NCI-H2107 treated with DMSO at 0.1 percent for 48 hours (cell line): ENCODE measurements around the gene FRMD6.
"Not testable (repeated sequence)": the region's sequence is repeated elsewhere in the genome, so short reads cannot be mapped to it uniquely, and the experiment has no call there.

Experiments used
- DNase-seq: peaks from one replicate; lab custom pipeline; 2025; ENCODE audit not compliant: unreplicated experiment; lab: John Stamatoyannopoulos, UW

The FRMD6 gene

DNA sequence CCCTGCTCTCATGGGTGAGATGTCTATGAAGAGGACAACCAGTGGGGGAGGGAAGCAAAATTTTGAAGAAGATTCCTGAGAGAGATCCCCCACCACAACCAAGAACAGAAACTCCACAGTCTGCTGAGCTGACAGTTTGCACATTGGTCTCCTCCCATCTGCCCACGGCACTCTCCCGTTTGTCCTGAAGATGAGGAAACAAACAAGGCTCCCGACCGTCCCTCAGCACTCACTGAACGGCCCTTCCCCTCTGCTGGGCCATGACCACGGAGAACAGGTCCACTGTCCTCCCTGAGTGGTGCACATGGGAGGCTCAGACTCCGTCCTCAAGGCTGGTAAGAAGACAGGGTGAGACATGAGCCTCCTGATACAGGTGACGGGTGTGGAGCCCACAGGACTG lies 114.9 kb downstream of the FRMD6 start:
- not testable (repeated sequence) for DNase-seq

DNA sequence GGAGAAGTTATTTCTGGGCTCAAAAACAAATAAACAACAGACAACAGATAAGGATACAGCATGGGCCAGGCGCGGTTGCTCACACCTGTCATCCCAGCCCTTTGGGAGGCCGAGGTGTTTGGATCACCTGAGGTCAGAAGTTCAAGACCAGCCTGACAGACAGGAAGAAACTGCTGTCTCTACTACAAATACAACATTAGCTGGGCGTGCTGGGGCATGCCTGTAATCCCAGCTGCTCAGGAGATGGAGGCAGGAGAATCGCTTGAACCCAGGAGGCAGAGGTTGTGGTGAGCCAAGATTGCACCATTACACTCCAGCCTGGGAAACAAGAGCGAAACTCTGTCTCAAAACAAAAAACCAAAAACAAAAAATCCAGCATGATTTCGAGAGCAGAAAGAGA lies 117.6 kb downstream of the FRMD6 start:
- not testable (repeated sequence) for DNase-seq

DNA sequence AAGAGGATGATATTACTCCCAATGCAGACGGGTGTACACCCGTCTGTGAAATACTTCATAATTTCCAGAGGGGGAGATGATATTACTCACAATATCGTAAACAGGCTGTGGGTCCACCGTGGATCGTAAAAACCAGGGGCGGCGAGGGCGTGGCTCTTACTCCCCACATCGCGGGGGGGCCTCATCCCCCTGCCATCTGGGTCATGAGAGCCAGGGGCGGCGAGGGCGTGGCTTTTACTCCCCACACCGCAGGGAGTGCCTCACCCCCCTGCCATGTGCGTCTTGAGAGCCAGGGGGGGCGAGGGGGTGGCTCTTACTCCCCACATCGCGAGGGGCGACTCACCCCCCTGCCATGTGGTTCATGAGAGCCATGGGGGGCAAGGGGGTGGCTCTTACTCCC lies 122.5 kb downstream of the FRMD6 start:
- DNase-seq: no peak

DNA sequence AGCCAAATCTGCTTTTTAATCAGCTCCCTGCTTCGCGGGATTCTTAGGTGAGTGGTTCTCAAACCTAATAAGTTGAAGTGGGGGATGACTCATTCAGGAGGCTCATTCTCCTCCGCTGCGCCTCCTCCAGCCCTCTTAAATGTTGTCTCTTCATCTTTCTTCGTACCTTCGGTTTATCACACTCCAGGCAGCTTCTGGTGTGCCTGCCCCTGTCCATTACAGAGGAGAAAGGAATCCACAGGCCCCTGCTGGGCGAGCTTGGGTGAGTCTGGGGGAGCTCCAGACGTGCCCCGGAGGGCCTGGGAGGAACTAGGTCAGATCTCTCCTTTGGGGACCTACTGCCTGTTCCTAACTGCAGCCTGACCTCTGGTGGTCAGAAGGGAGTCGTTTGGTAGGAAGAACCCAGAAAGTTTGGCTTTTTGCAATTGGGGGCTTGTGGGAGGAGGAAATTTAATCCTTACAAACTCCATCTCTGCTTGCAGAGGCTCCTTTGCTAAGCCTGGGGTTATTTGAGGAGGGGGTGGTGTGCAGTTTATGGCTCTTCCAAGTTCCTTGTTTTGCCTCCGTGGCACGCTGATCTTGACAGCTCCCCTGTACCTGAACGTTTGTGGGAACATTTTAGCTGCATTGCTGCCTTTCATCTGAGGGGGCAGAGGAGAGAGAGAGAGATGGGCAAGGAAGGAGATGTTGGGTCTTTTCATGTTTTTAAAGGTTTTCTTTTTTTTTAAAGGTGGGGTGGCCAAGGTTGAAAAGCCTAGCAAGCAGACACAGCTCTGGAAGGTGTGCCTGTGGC lies 124.6 kb downstream of the FRMD6 start:
- peak; percentile 31 for DNase-seq

DNA sequence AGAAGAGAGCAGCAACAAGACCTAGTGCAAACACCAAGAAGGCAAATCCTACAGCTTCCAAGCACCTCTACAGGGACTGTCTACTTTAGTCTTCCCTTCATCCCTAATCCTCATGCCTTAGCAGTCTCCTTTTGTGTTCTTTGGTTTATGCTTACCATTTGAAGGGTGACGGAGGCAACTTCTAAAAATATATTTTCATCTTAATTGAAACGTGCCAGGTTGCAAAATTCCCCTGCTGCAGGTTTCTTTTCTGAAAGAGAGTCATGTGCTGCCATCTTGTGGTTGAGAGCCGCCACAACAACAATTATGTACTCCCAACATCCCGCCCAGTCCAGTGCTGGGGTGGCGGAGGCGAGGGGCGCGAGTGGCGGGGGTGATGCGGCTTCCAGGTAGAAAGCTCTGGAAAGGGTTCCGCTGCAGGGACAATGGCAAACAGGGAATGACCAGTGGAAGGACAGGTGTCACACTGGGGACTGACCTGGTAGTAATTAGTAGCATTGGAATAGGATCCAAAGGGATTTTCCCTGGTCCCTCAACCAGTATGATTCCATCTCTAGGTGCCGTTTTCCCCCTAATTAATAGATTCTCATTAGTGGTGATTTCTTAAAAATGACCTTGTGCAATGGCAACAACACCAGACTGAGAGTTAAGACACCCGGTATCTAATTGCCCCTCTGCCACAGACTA lies 128.4 kb downstream of the FRMD6 start:
- peak; percentile 65 for DNase-seq
